IPS-NIHi7 (cell line): ENCODE data around the gene UGT1A7.

ENCODE experiments used
- DNase-seq: peaks from one replicate; pipeline ENCODE4 v3.0.0; 2012; ENCODE audit warnings: mixed read lengths; ENCODE audit errors: extremely low spot score

The UGT1A7 gene

DNA sequence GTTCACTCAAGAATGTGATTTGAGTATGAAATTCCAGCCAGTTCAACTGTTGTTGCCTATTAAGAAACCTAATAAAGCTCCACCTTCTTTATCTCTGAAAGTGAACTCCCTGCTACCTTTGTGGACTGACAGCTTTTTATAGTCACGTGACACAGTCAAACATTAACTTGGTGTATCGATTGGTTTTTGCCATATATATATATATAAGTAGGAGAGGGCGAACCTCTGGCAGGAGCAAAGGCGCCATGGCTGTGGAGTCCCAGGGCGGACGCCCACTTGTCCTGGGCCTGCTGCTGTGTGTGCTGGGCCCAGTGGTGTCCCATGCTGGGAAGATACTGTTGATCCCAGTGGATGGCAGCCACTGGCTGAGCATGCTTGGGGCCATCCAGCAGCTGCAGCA is 78.3 kb downstream of the UGT1A7 start, which contains the start of gene UGT1A1:
UGT1A1 (plus strand) TSS at position 228 of the 400 bp plus-strand sequence; CDS start at position 246, 18 bp downstream.
- no peak for DNase-seq

DNA sequence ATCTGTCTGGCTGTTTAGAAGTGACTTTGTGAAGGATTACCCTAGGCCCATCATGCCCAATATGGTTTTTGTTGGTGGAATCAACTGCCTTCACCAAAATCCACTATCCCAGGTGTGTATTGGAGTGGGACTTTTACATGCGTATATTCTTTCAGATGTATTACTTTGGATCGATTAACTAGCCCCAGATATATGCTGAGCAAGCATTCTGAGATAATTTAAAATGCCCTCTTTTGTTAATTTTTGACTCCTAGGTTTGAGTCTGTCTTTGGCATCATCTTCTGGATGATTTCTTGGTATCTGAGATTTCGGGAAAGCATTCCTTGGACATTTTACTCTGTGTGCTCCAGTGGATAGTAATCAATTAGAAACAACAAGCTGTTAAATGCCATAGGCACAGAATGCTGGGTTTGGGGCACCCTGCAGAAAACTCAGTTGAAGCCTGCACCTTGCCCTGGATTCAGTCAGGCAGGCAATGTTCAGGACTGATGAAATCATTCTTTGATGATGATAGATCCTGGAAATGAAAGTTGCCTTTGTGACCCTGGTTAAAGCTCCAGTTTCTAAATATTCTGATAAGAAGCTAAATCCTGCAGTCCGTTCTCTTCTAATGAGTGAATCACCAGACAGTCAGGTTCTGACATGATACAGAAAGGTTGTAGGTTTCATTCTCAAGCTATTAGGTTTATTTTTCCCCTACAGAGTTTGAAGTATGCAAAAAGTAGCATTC is 79.5 kb downstream of the UGT1A7 start:
- DNase-seq = no peak

DNA sequence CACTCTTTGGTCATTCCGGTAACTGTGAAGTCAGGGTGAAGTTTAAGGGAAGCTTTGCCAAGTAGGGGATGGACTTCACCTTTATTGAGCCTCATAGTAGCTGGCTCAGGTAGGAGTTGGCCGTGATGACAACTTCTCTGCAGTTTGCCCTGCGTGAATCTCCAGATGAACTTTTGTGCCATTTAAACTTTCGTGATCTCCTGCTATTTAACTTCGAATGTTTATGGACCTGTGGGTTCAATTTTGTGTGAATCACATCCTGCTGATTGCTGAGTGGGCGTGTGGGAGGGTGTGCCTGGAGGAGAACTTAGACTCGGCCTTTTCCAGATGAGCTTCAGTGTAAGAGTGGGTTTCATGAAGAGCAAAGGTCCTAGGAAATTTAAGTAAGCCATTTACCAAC is 82.6 kb downstream of the UGT1A7 start:
- DNase-seq = no peak

DNA sequence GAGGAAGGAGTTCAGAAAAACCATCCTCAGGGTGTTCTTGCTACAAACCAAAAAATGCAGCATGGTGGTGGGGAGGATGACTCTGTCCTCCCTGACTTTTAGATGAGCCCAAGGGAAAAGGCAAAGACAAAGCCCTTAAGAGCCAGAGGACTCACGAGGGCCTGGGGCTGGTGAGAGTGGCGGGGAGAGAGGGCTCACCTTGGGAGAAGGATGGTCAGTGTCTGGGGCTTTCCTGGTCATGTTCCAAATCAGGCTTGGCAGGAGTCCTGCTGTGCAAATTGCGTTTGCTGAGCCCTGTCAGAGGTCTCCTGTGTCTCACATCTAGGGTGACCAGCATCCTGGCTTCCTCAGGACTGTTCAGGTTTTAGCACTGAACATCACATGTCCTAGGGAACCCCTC is 83.1 kb downstream of the UGT1A7 start:
- no peak for DNase-seq

DNA sequence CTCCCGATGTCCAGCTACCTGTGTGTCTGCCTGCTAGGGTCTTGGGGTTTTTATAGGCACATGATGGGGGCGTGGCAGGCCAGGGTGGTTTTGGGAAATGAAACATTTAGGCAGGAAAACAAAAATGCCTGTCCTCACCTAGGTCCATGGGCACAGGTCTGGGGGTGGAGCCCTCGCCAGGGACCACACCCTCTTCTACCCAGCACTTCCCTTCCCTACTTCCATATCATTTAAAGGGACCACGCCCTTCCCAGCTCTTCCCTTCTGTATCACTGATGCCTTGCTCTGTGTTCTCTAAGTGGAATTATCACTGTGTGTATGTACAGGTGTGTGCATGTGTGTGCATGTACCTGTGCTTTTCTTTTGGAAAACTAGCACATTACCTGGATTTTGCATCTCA is 84.7 kb downstream of the UGT1A7 start:
- no peak for DNase-seq

DNA sequence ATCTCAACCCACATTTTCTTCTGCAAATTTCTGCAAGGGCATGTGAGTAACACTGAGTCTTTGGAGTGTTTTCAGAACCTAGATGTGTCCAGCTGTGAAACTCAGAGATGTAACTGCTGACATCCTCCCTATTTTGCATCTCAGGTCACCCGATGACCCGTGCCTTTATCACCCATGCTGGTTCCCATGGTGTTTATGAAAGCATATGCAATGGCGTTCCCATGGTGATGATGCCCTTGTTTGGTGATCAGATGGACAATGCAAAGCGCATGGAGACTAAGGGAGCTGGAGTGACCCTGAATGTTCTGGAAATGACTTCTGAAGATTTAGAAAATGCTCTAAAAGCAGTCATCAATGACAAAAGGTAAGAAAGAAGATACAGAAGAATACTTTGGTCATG is 86.4 kb downstream of the UGT1A7 start:
- DNase-seq = no peak

DNA sequence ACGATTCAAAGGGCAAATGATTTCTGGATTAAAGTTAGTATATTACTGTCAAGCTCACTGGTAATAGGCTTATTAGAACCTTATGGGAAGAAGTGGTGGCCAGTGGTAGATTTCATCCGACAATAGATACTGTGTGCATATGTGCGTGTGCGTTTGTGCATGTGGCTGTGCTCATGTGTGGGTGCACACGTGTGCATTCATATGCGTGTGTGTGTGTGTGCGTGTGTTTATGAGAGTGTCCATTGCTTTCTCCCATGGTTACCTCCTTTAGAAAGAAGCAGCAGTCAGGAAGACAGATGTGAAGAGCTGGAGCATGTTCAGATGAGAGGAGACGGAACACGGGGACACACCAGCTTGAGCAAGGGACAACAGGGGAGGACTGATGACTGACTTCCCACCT is 87.6 kb downstream of the UGT1A7 start:
- DNase-seq = no peak

GRCh38 chr2:233772153-233772552 is 90.5 kb downstream of the UGT1A7 start:
- no peak for DNase-seq

DNA sequence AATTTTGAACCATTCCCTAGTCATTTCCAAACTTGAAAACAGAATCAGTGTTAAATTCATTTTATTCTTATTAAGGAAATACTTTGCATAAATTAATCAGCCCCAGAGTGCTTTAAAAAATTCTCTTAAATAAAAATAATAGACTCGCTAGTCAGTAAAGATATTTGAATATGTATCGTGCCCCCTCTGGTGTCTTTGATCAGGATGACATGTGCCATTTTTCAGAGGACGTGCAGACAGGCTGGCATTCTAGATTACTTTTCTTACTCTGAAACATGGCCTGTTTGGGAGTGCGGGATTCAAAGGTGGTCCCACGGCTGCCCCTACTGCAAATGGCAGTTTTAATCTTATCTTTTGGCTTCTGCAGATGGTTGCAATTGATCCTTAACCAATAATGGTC is 90.9 kb downstream of the UGT1A7 start:
- no peak for DNase-seq

GRCh38 chr2:233773854-233774253 is 92.2 kb downstream of the UGT1A7 start:
- DNase-seq = no peak

DNA sequence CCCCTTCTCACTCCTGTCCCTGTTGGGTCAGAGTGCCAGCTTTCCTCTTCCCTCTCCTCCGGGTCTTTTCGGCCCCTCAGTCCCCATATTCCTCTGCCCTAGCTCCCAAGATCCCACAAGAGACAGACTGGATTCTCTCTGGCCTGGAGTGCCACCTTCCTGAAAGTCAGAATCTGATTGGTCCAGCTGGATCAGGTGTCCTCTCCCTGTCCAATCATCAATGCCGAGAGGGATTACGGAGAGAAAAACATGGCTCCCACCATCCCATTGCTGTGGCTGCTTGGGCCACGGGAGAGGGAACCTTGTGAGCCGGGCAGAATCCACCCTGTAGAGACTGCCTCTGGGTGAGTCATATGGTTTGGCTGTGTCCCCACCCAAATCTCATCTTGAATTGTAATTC is 93.7 kb downstream of the UGT1A7 start:
- no peak for DNase-seq

GRCh38 chr2:233778030-233778429 is 96.3 kb downstream of the UGT1A7 start, which contains the start of gene MROH2A:
TSS of gene MROH2A (plus strand) at chr2:233778330. CDS start at chr2:233779359, 1,029 bp downstream.
- DNase-seq = no peak

DNA sequence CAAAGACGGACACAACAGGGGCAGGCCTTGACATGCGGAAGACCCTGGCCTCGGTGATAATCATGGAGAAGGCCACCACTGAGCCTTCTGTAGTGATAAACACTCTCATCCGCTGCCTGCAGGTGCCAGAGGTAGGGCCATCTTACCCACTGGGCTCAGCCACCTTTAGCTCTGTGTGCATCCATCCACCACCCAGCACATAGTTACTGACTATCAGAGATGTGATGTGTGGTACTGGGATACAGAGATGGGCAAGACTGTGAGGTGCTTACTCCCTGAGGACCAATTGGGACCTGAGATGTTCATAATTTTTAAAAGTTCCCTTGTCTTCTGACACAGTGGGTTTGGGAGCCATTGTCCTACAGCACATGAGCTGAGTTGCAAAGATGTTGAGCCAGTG is 98.0 kb downstream of the UGT1A7 start:
- no peak for DNase-seq

GRCh38 chr2:233780771-233781170 is 99.1 kb downstream of the UGT1A7 start:
- no peak for DNase-seq

DNA sequence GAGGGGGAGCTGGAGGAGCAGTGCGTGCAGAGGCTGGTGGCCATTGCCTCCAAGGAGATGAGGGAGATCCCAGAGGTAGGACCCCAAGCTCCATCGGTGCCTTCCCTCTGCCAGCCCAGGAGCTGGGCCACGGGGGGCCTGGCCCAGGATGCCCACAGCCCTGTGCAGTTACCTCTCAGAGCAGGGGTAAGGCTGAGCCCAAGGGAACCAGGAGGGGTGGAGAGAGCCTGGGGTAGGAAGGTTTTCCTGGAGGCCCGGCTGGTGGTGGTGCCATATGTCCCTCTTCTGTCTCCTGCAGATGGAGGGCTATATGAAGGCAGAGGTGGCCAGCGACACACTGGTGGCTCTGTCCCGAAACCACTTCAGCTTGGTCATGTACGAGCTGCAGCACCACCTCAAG is 107.9 kb downstream of the UGT1A7 start:
- no peak for DNase-seq

DNA sequence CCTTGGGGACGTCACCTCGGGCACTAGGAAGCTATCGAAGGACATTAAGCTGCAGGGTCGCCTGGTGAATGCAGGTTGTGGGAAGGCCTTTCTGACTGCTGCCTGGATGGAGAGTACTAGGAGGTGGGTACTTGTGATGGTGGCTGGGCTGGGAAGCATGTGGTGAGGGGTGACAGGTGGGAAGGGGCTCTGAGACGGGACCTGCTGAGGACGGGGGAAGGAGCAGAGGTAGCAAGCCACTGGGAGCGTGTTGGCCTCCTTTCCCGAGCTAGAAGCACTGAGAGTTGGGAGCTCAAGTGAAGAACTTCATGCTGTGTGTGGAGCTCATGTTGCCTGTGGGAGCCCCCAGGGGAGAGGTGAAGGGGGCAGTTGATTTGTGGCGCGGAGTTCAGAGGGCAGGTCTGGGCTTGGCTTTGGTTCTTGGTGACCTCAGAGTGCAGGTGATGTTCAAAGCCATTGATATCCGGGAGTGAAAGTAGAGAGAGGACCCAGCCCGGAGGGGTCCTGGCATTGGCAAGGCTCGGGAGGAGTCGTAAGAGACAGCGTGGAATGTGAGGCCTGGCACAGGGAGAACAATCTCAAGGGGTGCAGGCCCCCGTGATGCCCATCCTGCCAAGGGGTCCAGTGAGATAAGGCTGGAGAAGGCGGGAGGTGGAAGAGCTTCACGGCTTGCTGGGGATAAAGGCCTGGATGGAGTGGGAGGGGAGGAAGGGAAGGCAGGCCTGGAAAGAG is 109.6 kb downstream of the UGT1A7 start:
- no peak for DNase-seq

GRCh38 chr2:233791883-233792329 is 110.2 kb downstream of the UGT1A7 start:
- DNase-seq = no peak

DNA sequence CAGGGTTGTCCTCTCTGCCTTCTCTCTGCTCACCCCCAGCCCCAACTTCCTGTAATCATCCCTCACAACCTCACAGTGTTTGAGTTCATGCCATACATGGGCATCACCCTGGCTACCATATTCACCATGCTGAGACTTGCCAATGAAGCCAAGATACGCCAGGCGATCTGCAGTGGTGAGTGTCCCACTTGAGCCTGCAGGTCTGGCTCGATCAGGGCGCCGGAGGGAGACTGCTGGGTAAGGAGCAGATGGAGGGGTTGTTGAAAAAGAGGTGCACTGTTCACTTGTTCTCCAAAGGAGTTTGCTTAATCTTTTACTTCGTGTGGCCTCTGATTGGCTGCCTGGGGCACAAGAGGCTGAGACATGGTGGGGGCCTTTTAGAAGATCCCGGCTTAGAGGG is 111.0 kb downstream of the UGT1A7 start:
- no peak for DNase-seq

DNA sequence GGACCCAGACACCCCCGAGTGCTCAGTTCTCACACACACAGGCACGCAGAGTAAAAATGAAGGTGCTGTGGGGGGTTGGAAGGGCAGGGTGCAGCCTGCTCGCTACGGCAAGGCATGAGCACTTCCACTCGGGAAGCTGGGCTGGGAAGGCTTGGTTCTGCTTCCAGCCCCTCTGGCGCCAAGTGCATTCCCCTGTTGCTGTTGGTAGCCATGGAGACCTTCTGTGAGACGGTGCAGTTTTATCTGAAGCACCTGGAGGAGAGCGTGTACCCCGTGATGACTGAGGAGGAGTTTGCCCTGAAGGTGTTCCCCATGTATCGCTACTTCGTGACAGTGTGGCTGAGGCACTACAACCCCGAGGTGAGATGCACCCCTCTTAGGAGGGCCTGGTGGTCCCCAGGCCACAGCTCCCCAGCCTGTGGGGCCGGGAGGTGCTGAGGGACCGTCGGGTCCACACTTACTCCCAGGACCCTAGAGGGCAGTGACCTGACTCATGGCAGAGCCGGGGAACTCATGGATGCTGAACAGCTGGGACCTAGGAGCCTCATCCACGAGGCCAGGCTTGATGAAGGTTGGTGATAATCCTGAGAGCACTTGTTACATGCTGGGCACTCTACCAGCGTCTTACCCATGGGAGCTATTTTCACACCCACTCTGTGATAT is 111.9 kb downstream of the UGT1A7 start:
- no peak for DNase-seq

DNA sequence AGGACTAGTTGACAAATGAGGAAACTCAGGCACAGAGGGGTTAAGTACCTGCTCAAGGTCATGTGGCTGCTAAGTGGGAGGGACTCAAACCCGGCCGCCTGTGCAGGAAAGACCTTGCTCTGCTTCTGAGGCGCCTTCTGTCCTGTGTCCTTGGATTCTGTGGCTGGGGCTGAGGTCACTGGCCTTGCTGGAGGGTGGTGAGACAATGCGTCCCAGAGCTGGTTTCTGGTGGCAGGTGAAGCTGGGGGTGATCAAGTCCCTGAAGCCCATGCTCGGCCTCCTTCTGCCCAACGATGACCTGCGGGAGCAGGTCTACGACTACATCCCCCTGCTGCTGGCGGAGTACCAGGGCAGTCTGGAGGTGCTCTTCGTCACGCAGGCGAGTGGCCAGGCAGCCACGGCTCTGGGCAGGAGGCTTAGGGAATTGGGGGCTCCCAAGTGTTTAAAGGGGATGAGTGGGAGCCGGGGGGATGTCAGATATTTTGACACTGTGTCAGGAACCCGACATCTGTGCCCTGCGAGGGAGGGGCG is 112.5 kb downstream of the UGT1A7 start:
- DNase-seq = no peak

GRCh38 chr2:233795735-233796171 is 114.1 kb downstream of the UGT1A7 start:
- DNase-seq = no peak

- DNase-seq = no peak
These were observed 114.6 kb downstream of the UGT1A7 start for GRCh38 chr2:233796254-233796653.
